ENCODE measurements around the gene HBS1L. TPM values are rescaled to one million over a fixed set of nuclear protein-coding genes. Genes with fewer than 3 reads are reported as not detected.

HBS1L gene
- polyA plus RNA-seq, 1 donor from 2014 or later = 103 TPM

DNA sequence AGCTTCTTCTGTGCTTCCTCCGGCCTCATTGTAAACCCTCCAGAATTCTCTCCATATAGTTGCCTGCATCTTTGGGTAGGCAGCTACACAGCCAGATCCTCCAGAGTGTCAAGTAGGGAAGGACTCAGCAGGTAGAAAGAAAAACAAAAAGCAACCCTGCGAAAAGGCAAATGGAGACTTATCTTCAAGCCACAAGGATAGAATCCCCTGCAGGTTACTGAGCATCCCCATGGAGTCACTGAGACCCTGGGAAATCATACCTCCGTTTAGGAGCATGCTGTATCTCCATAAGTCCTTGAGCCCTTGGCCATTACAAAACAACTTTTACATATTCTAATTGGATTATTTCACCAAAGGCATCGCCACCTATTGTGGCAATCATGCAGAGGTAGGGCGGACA lies 133.3 kb downstream of the HBS1L start:
- H3F3A ChIP-seq (ENCODE audit: insufficient read depth, low read length, poor library complexity, severe bottlenecking) = no peaks in the 10 kb centered on the region
- H3K4me2 ChIP-seq (ENCODE audit: low read length) = no peak overlapping the region
- H3K79me2 ChIP-seq (replicated peaks; ENCODE audit: insufficient read depth, low read length) = no peaks in the 10 kb centered on the region
- H3K9ac ChIP-seq (ENCODE audit: low read length) = no peak overlapping the region
- no peaks in the 10 kb centered on the region for H3K9me3 ChIP-seq (ENCODE audit: low read length)
- H4K20me1 ChIP-seq (ENCODE audit: insufficient read depth) = no peaks in the 10 kb centered on the region
- TF ChIP-seq, protein P1, sequence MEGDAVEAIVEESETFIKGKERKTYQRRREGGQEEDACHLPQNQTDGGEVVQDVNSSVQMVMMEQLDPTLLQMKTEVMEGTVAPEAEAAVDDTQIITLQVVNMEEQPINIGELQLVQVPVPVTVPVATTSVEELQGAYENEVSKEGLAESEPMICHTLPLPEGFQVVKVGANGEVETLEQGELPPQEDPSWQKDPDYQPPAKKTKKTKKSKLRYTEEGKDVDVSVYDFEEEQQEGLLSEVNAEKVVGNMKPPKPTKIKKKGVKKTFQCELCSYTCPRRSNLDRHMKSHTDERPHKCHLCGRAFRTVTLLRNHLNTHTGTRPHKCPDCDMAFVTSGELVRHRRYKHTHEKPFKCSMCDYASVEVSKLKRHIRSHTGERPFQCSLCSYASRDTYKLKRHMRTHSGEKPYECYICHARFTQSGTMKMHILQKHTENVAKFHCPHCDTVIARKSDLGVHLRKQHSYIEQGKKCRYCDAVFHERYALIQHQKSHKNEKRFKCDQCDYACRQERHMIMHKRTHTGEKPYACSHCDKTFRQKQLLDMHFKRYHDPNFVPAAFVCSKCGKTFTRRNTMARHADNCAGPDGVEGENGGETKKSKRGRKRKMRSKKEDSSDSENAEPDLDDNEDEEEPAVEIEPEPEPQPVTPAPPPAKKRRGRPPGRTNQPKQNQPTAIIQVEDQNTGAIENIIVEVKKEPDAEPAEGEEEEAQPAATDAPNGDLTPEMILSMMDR (IDR thresholded peaks at IDR 0.05; ENCODE audit: poor library complexity, severe bottlenecking) = no peak
- TF ChIP-seq SMC3 (conservative IDR thresholded peaks at IDR 0.05; ENCODE audit: poor library complexity) (no peak), MXI1 (conservative IDR thresholded peaks at IDR 0.05; ENCODE audit: poor library complexity, severe bottlenecking) (no peak), EP300 (conservative IDR thresholded peaks at IDR 0.05; ENCODE audit: poor library complexity, severe bottlenecking) (no peak), POLR2AphosphoS5 (IDR thresholded peaks at IDR 0.05) (no peak), RAD21 (conservative IDR thresholded peaks at IDR 0.05) (no peak), EZH2 (IDR thresholded peaks at IDR 0.05; ENCODE audit: borderline replicate concordance, insufficient read depth, low read length, poor library complexity, severe bottlenecking) (no peak), TAF1 (IDR thresholded peaks at IDR 0.05; ENCODE audit: low read depth) (no peak)
- TF ChIP-seq, protein P2, sequence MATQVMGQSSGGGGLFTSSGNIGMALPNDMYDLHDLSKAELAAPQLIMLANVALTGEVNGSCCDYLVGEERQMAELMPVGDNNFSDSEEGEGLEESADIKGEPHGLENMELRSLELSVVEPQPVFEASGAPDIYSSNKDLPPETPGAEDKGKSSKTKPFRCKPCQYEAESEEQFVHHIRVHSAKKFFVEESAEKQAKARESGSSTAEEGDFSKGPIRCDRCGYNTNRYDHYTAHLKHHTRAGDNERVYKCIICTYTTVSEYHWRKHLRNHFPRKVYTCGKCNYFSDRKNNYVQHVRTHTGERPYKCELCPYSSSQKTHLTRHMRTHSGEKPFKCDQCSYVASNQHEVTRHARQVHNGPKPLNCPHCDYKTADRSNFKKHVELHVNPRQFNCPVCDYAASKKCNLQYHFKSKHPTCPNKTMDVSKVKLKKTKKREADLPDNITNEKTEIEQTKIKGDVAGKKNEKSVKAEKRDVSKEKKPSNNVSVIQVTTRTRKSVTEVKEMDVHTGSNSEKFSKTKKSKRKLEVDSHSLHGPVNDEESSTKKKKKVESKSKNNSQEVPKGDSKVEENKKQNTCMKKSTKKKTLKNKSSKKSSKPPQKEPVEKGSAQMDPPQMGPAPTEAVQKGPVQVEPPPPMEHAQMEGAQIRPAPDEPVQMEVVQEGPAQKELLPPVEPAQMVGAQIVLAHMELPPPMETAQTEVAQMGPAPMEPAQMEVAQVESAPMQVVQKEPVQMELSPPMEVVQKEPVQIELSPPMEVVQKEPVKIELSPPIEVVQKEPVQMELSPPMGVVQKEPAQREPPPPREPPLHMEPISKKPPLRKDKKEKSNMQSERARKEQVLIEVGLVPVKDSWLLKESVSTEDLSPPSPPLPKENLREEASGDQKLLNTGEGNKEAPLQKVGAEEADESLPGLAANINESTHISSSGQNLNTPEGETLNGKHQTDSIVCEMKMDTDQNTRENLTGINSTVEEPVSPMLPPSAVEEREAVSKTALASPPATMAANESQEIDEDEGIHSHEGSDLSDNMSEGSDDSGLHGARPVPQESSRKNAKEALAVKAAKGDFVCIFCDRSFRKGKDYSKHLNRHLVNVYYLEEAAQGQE (IDR thresholded peaks at IDR 0.05; ENCODE audit: borderline replicate concordance) = no peak
- no peaks in the 10 kb centered on the region for H3K36me3 ChIP-seq (ENCODE audit: insufficient read depth, low read length)
- no peak overlapping the region for H2AFZ ChIP-seq (ENCODE audit: low read depth, low read length)
- no peak overlapping the region for H3K27ac ChIP-seq (ENCODE audit: low read length)
- H3K27me3 ChIP-seq (ENCODE audit: insufficient read depth, low read depth, low read length) = no peaks in the 10 kb centered on the region
- no peak overlapping the region for H3K4me3 ChIP-seq (ENCODE audit: low read length)
- no peaks in the 10 kb centered on the region for H3K9me2 ChIP-seq (ENCODE audit: insufficient read depth, low read length)

DNA sequence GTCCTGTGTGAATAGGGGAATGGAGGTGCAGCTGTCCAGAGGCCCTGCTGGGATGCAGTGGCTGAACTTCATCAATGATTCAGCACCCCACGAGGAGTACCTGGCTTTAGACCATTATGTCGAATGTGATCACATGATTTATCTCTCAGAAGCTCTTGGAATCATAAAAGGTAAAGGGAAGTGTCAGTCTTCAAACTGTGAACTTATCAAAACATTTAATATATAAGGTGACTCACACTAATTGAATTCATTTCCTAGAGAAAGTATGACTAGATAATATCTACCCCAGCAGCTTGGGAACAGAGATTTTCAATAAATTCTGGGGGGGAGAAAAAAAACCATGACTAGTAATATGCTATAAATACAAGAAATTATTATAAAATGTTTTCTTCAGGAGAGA lies 134.2 kb downstream of the HBS1L start:
- H3K4me2 ChIP-seq (ENCODE audit: low read length) = no peak overlapping the region
- TF ChIP-seq, protein P2 (IDR thresholded peaks at IDR 0.05; ENCODE audit: borderline replicate concordance) = no peak
- TF ChIP-seq EZH2 (IDR thresholded peaks at IDR 0.05; ENCODE audit: borderline replicate concordance, insufficient read depth, low read length, poor library complexity, severe bottlenecking) (no peak), TAF1 (IDR thresholded peaks at IDR 0.05; ENCODE audit: low read depth) (no peak), POLR2AphosphoS5 (IDR thresholded peaks at IDR 0.05) (no peak), RAD21 (conservative IDR thresholded peaks at IDR 0.05) (no peak), MXI1 (conservative IDR thresholded peaks at IDR 0.05; ENCODE audit: poor library complexity, severe bottlenecking) (no peak), EP300 (conservative IDR thresholded peaks at IDR 0.05; ENCODE audit: poor library complexity, severe bottlenecking) (no peak), SMC3 (conservative IDR thresholded peaks at IDR 0.05; ENCODE audit: poor library complexity) (no peak)
- TF ChIP-seq, protein P1 (IDR thresholded peaks at IDR 0.05; ENCODE audit: poor library complexity, severe bottlenecking) = no peak
- H3K9ac ChIP-seq (ENCODE audit: low read length) = no peak overlapping the region
- H3K36me3 ChIP-seq (ENCODE audit: insufficient read depth, low read length) = no peaks in the 10 kb centered on the region
- H3K9me3 ChIP-seq (ENCODE audit: low read length) = no peaks in the 10 kb centered on the region
- H3K9me2 ChIP-seq (ENCODE audit: insufficient read depth, low read length) = no peaks in the 10 kb centered on the region
- no peaks in the 10 kb centered on the region for H3F3A ChIP-seq (ENCODE audit: insufficient read depth, low read length, poor library complexity, severe bottlenecking)
- H3K79me2 ChIP-seq (replicated peaks; ENCODE audit: insufficient read depth, low read length) = no peaks in the 10 kb centered on the region
- H3K27me3 ChIP-seq (ENCODE audit: insufficient read depth, low read depth, low read length) = no peaks in the 10 kb centered on the region
- H3K4me3 ChIP-seq (ENCODE audit: low read length) = no peak overlapping the region
- no peaks in the 10 kb centered on the region for H4K20me1 ChIP-seq (ENCODE audit: insufficient read depth)
- H2AFZ ChIP-seq (ENCODE audit: low read depth, low read length) = no peak overlapping the region
- H3K27ac ChIP-seq (ENCODE audit: low read length) = no peak overlapping the region
